ENCODE data around the gene OLA1.

DNA sequence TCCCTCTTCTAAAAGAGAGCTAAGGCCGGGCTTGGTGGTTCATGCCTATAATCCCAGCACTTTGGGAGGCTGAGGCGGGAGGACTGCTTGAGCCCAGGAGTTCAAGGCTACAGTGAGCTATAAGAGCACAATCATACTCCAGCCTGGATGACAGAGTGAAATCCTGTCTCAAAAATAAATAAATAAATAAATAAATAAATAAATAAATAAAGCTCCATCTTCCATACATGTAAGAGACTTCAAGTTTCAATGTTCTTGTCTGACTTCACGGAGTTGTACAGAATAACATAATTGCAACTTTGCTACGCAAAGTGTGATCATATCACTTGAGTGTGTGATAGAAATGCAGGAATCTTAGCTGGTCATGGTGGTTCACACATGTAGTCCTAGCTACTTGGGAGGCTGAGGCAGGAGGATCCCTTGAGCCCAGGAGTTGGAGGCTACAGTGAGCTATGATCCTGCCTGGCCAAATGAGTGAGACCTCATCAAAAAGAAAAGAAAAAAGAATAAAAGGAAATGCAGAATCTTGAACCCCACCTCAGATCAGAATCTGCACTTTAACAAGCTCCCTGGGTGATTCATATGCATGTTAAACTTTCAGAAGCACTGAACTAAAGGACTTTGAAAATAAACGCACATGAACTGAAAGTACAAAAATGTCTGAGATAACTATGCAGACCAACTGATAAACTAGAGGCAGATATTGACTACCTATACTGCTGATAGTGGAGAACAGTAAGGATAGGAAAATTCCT is 159.4 kb downstream of the OLA1 start:
- no peak for TF ChIP-seq DNMT1 (CRISPR knock-in tag; IDR thresholded peaks at IDR 0.05)
- TF ChIP-seq EP300 (IDR thresholded peaks at IDR 0.05; ENCODE audit: low read depth in 2 of 2, low read length in 2 of 2), result no peak
- TF ChIP-seq EP300 (CRISPR knock-in tag; IDR thresholded peaks at IDR 0.05; ENCODE audit: borderline replicate concordance), result no peak
- no peak for TF ChIP-seq EZH2 (conservative IDR thresholded peaks at IDR 0.05; ENCODE audit: low read depth, low read length)
- TF ChIP-seq ATF2 (CRISPR knock-in tag; IDR thresholded peaks at IDR 0.05), result no peak
- no peak for TF ChIP-seq FOXA1 (IDR thresholded peaks at IDR 0.05)
- no peak for TF ChIP-seq FOXA1 (CRISPR knock-in tag; IDR thresholded peaks at IDR 0.05)
- TF ChIP-seq SRY (CRISPR knock-in tag; IDR thresholded peaks at IDR 0.05), result no peak

Measured in HepG2 (cell line).